Osteoblast (primary cell): ENCODE results near the gene EFHC1. TPM values are rescaled to one million over a fixed set of nuclear protein-coding genes. Genes with fewer than 3 reads are reported as not detected.
A peak's percentile ranks its signal among the peaks of the same experiment; 100 is the strongest.

Source experiments
- DNase-seq: peaks from one replicate; pipeline ENCODE4 v3.0.0; 2011; ENCODE audit warnings: low spot score, mixed read lengths; ENCODE audit not compliant: insufficient read length; ENCODE audit errors: missing footprints
- H2AFZ ChIP-seq: 2 replicates; pipeline ENCODE4 v1.6.0; 2011; ENCODE audit warnings: mild to moderate bottlenecking, low read length
- H3K27ac ChIP-seq: 2 replicates; pipeline ENCODE4 v1.5.1; 2011; ENCODE audit warnings: mild to moderate bottlenecking, low read depth, low read length, moderate library complexity
- H3K27me3 ChIP-seq: 2 replicates; pipeline ENCODE4 v1.6.0; 2012; ENCODE audit warnings: mild to moderate bottlenecking, control low read depth, inconsistent platforms, low read length, moderate library complexity; ENCODE audit not compliant: insufficient read depth
- H3K36me3 ChIP-seq: 2 replicates; pipeline ENCODE4 v1.5.1; 2011; ENCODE audit warnings: mild to moderate bottlenecking, low read length, control low read depth, moderate library complexity; ENCODE audit not compliant: insufficient read depth
- H3K4me1 ChIP-seq: 2 replicates; pipeline ENCODE4 v1.5.1; 2011; ENCODE audit warnings: mild to moderate bottlenecking, low read length, control low read depth, moderate library complexity; ENCODE audit not compliant: insufficient read depth
- H3K4me2 ChIP-seq: 2 replicates; pipeline ENCODE4 v1.6.0; 2011; ENCODE audit warnings: mild to moderate bottlenecking, low read length; ENCODE audit not compliant: insufficient read depth
- H3K4me3 ChIP-seq: fragments of 200-600 bp; sonication (generic); 3 replicates; pipeline ENCODE4 v1.5.1; 2012; ENCODE audit warnings: mild to moderate bottlenecking, low read length, inconsistent platforms; ENCODE audit not compliant: insufficient read depth
- H3K79me2 ChIP-seq: 2 replicates; pipeline ENCODE4 v1.6.0; 2012; ENCODE audit warnings: mild to moderate bottlenecking, low read length, control low read depth, inconsistent platforms; ENCODE audit not compliant: insufficient read depth
- H3K9me3 ChIP-seq: 2 replicates; pipeline ENCODE4 v1.5.1; 2011; ENCODE audit warnings: low read depth, low read length, control low read depth
- H4K20me1 ChIP-seq: 2 replicates; pipeline ENCODE4 v1.6.0; 2012; ENCODE audit warnings: mild to moderate bottlenecking, low read length, control low read depth; ENCODE audit not compliant: insufficient read depth
- CTCF ChIP-seq: IDR thresholded peaks from 2 replicates; pipeline ENCODE4 v1.5.1; 2011; ENCODE audit warnings: mild to moderate bottlenecking, low read depth, low read length, moderate library complexity; ENCODE audit errors: extremely low read depth
- total RNA-seq: library from RNA; depleted of rRNA; stranded (reverse); fragments of >200 nt; gene quantifications from 2 replicates; pipeline ENCODE4 v1.2.3, GENCODE V29; 2012

EFHC1 gene
- total RNA-seq, 1 donor, result 31.1 TPM

- Histone ChIP-seq H3K27me3 (no peaks in the 10 kb centered on the region), H3K27ac (peak overlapping the region; percentile 78), H3K4me1 (peaks cover 64% of the 10 kb centered on the region), H3K36me3 (peaks cover 27% of the 10 kb centered on the region), H3K4me3 (no peak overlapping the region), H3K4me2 (peak overlapping the region; percentile 28), H3K79me2 (peaks cover 85% of the 10 kb centered on the region), H4K20me1 (no peaks in the 10 kb centered on the region), H3K9me3 (no peaks in the 10 kb centered on the region), H2AFZ (no peak overlapping the region)
- TF ChIP-seq CTCF, result no peak
- no peak for DNase-seq
Measured at GRCh38 chr6:52522655-52523054, 102.5 kb downstream of the EFHC1 start.

- Histone ChIP-seq H3K79me2 (peaks cover 86% of the 10 kb centered on the region), H2AFZ (no peak overlapping the region), H3K27me3 (no peaks in the 10 kb centered on the region), H3K27ac (peak overlapping the region; percentile 78), H4K20me1 (no peaks in the 10 kb centered on the region), H3K4me1 (peaks cover 59% of the 10 kb centered on the region), H3K36me3 (peaks cover 26% of the 10 kb centered on the region), H3K9me3 (no peaks in the 10 kb centered on the region), H3K4me2 (no peak overlapping the region), H3K4me3 (no peak overlapping the region)
- DNase-seq, result no peak
- TF ChIP-seq CTCF, result no peak
Measured at GRCh38 chr6:52523378-52524142, 103.4 kb downstream of the EFHC1 start.

GRCh38 chr6:52524918-52525317, 104.8 kb downstream of the EFHC1 start:
- H3K27me3 ChIP-seq, result no peaks in the 10 kb centered on the region
- peak overlapping the region; percentile 78 for H3K27ac ChIP-seq
- H3K4me3 ChIP-seq, result no peak overlapping the region
- DNase-seq, result no peak
- H3K79me2 ChIP-seq, result peaks cover 83% of the 10 kb centered on the region
- H2AFZ ChIP-seq, result no peak overlapping the region
- H3K9me3 ChIP-seq, result no peaks in the 10 kb centered on the region
- H3K4me2 ChIP-seq, result no peak overlapping the region
- no peak for TF ChIP-seq CTCF
- H3K36me3 ChIP-seq, result peaks cover 23% of the 10 kb centered on the region
- H3K4me1 ChIP-seq, result peaks cover 46% of the 10 kb centered on the region
- H4K20me1 ChIP-seq, result no peaks in the 10 kb centered on the region

- H3K4me3 ChIP-seq, result no peak overlapping the region
- TF ChIP-seq CTCF, result no peak
- H3K27ac ChIP-seq, result peak overlapping the region; percentile 32
- no peaks in the 10 kb centered on the region for H3K9me3 ChIP-seq
- H3K27me3 ChIP-seq, result no peaks in the 10 kb centered on the region
- peaks cover 28% of the 10 kb centered on the region for H3K36me3 ChIP-seq
- peaks cover 40% of the 10 kb centered on the region for H3K4me1 ChIP-seq
- H3K4me2 ChIP-seq, result no peak overlapping the region
- peaks cover 87% of the 10 kb centered on the region for H3K79me2 ChIP-seq
- H4K20me1 ChIP-seq, result no peaks in the 10 kb centered on the region
- no peak for DNase-seq
- no peak overlapping the region for H2AFZ ChIP-seq
Measured at GRCh38 chr6:52526634-52527033, 106.5 kb downstream of the EFHC1 start.
